GM18519 (cell line): Measurements from ENCODE around the gene KCNJ2.

Experiments used
- ATAC-seq: cut with Tn5 transposase; IDR thresholded peaks from one replicate; pipeline ENCODE4 v1.9.1; 2021; ENCODE audit warnings: mild to moderate bottlenecking, moderate library complexity; ENCODE audit not compliant: unreplicated experiment, low FRiP score

The KCNJ2 gene

GRCh38 chr17:70168977-70169708 lies at the start of gene KCNJ2:
TSS of gene KCNJ2 (plus strand) at chr17:70169532. CDS start at chr17:70175040, 5,508 bp downstream.
- peak; percentile 96 for ATAC-seq

GRCh38 chr17:70119545-70119944 lies 49.8 kb upstream of the KCNJ2 start:
- no peak for ATAC-seq

GRCh38 chr17:70119983-70120382 lies 49.3 kb upstream of the KCNJ2 start:
- no peak for ATAC-seq

GRCh38 chr17:70120425-70120824 lies 48.9 kb upstream of the KCNJ2 start:
- ATAC-seq, result no peak

GRCh38 chr17:70121126-70121525 lies 48.2 kb upstream of the KCNJ2 start:
- ATAC-seq, result no peak

- ATAC-seq, result no peak
These were observed 46.1 kb upstream of the KCNJ2 start for GRCh38 chr17:70123193-70123592.

- no peak for ATAC-seq
These were observed 44.6 kb upstream of the KCNJ2 start for GRCh38 chr17:70124723-70125122.

GRCh38 chr17:70127221-70127873 lies 42.0 kb upstream of the KCNJ2 start:
- ATAC-seq, result no peak

- ATAC-seq, result no peak
These were observed 40.5 kb upstream of the KCNJ2 start for GRCh38 chr17:70128727-70129238.

GRCh38 chr17:70130289-70130688 lies 39.0 kb upstream of the KCNJ2 start:
- no peak for ATAC-seq

GRCh38 chr17:70132505-70132904 lies 36.8 kb upstream of the KCNJ2 start:
- no peak for ATAC-seq

GRCh38 chr17:70134042-70134441 lies 35.3 kb upstream of the KCNJ2 start:
- ATAC-seq, result no peak

GRCh38 chr17:70134777-70135176 lies 34.6 kb upstream of the KCNJ2 start:
- no peak for ATAC-seq

- ATAC-seq, result no peak
These were observed 33.2 kb upstream of the KCNJ2 start for GRCh38 chr17:70136131-70136530.

- peak; percentile 97 for ATAC-seq
These were observed 31.7 kb upstream of the KCNJ2 start for GRCh38 chr17:70137451-70138230.

GRCh38 chr17:70138291-70138865 lies 31.0 kb upstream of the KCNJ2 start:
- no peak for ATAC-seq

GRCh38 chr17:70139449-70139993 lies 29.8 kb upstream of the KCNJ2 start:
- ATAC-seq, result no peak

- ATAC-seq, result no peak
These were observed 25.0 kb upstream of the KCNJ2 start for GRCh38 chr17:70144260-70144846.

GRCh38 chr17:70153210-70153609 lies 16.1 kb upstream of the KCNJ2 start:
- ATAC-seq, result no peak

- ATAC-seq, result no peak
These were observed 12.2 kb upstream of the KCNJ2 start for GRCh38 chr17:70157151-70157550.
